ENCODE results near the gene RAB20. TPM values are rescaled to one million over a fixed set of nuclear protein-coding genes. Genes with fewer than 3 reads are reported as not detected.

RAB20 gene
- total RNA-seq, 1 donor from 2014 or later, result 3.3 TPM

- DNase-seq (ENCODE audit: extremely low read depth, low read depth, low spot score), result no peak
These were observed 86.8 kb downstream of the RAB20 start for GRCh38 chr13:110474713-110475112.

Other genes starting within 250 kb of the RAB20 start
- 16.0 and 19.6 TPM in 2 replicates for gene NAXD, start 53.8 kb upstream of the RAB20 start, total RNA-seq
- 33.1 and 52.7 TPM in 2 replicates for gene CARS2, start 144.4 kb upstream of the RAB20 start, total RNA-seq
- 10.6 and 15.8 TPM in 2 replicates for gene ING1, start 152.0 kb upstream of the RAB20 start, total RNA-seq

All from glomerular endothelial cell (primary cell).